ENCODE data around the gene OR51F1.
"Not testable (repeated sequence)": the region's sequence is repeated elsewhere in the genome, so short reads cannot be mapped to it uniquely, and the experiment has no call there.

Gene OR51F1

DNA sequence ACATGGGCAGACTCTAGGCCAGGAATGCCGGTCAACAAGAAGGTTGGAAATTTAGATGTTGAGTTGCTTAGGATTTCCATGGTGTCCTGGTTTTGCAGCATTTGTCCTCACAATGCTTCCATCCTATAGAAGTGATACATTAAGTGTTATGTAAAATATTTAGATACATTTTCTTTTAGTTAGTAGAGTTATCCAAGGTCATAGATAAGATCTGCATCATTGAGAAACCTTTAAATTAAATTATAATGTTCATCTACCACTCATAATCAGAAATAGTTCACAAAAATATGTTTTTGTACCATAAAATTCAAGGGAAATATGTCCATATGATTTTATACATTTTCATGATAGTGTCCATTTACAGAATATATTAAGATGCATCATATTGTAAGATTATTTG, at the start of gene OR51F1:
TSS of gene OR51F1 (minus strand) at position 101 of the 400 bp plus-strand sequence. CDS start at position 101, 0 bp downstream.
- no peak for DNase-seq (ENCODE audit: extremely low read depth in 1 of 2, low read depth in 1 of 2)

DNA sequence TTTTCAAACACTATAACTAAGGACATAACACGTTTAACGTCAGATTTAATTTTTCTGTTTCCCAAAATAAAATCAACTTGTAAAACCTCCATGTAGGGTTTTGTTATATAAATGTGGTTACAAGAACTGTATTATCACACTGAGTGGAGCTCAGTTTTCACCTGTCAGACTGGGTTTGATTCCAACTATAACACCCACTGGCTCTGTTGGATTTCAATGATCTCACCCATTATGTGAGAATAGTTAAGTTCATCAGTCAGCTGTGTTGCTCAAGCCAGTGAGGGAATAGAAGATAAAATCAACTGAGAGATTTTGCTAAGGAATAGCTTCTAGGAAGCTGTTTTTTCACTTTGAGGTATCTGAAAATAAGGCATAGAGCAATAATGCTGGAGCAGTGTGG, 39.5 kb upstream of the OR51F1 start:
- no peak for DNase-seq (ENCODE audit: extremely low read depth in 1 of 2, low read depth in 1 of 2)

GRCh38 chr11:4808476-4808875, 38.7 kb upstream of the OR51F1 start:
- DNase-seq (ENCODE audit: extremely low read depth in 1 of 2, low read depth in 1 of 2) = no peak

- DNase-seq (ENCODE audit: extremely low read depth in 1 of 2, low read depth in 1 of 2) = no peak
These were observed 34.5 kb upstream of the OR51F1 start, which contains the start of gene OR52R1 for GRCh38 chr11:4804280-4804679. Gene OR52R1 (minus strand): TSS chr11:4804380. CDS start chr11:4804380, 0 bp downstream.

- DNase-seq (ENCODE audit: extremely low read depth in 1 of 2, low read depth in 1 of 2) = not testable (repeated sequence)
These were observed 31.6 kb upstream of the OR51F1 start for GRCh38 chr11:4801316-4801715.

- DNase-seq (ENCODE audit: extremely low read depth in 1 of 2, low read depth in 1 of 2) = no peak
These were observed 28.9 kb upstream of the OR51F1 start for GRCh38 chr11:4798427-4799183.

- no peak for DNase-seq (ENCODE audit: extremely low read depth in 1 of 2, low read depth in 1 of 2)
These were observed 27.5 kb upstream of the OR51F1 start for GRCh38 chr11:4797206-4797605.

- no peak for DNase-seq (ENCODE audit: extremely low read depth in 1 of 2, low read depth in 1 of 2)
These were observed 12.7 kb upstream of the OR51F1 start for GRCh38 chr11:4782454-4782853.

DNA sequence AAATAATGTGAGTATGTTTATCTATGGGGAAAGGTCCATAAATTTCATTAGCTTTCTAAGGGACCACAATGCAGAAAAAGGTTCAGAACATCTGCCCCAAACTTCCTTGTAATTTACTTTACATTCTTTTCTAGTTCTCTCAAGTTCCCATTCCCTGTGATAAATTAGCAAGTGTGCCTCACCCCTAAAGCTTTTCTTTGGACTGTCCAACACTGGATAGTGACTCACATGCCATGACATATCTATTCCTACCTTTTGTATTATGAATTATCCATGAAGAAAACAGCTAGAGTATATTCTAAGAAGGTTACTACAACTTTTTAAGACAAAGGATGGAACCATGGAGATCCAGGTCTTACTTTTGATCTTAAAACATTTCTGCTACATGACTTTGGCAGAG, 1.6 kb downstream of the OR51F1 start:
- no peak for DNase-seq (ENCODE audit: extremely low read depth in 1 of 2, low read depth in 1 of 2)

GRCh38 chr11:4766420-4767043, 3.2 kb downstream of the OR51F1 start:
- DNase-seq (ENCODE audit: extremely low read depth in 1 of 2, low read depth in 1 of 2) = no peak

GRCh38 chr11:4763096-4763495, 6.6 kb downstream of the OR51F1 start:
- no peak for DNase-seq (ENCODE audit: extremely low read depth in 1 of 2, low read depth in 1 of 2)

- no peak for DNase-seq (ENCODE audit: extremely low read depth in 1 of 2, low read depth in 1 of 2)
These were observed 18.5 kb downstream of the OR51F1 start for GRCh38 chr11:4751201-4751600.

DNA sequence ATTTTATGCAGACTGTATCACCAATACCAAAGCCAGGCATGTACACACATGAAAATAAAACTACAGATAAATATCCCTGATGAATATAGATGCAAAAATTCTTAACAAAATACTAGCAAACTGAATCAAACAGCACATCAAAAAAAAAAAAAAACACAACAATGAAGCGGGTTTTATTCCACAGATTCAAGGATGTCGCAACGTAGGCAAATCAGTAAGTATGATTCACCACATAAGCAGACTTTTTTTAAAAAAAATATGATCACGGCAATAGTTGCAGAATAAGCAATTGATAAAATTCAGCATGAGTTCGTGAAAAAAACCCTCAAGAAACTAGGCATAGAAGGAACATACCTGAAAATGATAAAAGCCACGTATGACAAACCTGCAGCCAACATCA, 21.3 kb downstream of the OR51F1 start:
- no peak for DNase-seq (ENCODE audit: extremely low read depth in 1 of 2, low read depth in 1 of 2)

- DNase-seq (ENCODE audit: extremely low read depth in 1 of 2, low read depth in 1 of 2) = no peak
These were observed 29.0 kb downstream of the OR51F1 start for GRCh38 chr11:4740735-4741134.

GRCh38 chr11:4727171-4727570, 42.6 kb downstream of the OR51F1 start:
- DNase-seq (ENCODE audit: extremely low read depth in 1 of 2, low read depth in 1 of 2) = no peak

GRCh38 chr11:4722616-4723534, 46.9 kb downstream of the OR51F1 start:
- not testable (repeated sequence) for DNase-seq (ENCODE audit: extremely low read depth in 1 of 2, low read depth in 1 of 2)
